H9 (cell line): ENCODE data around the gene WIF1. TPM values are rescaled to one million over a fixed set of nuclear protein-coding genes. Genes with fewer than 3 reads are reported as not detected.

Experiments
- DNase-seq: peaks from one replicate; pipeline ENCODE4 v3.0.0-alpha.2; 2017
- H2AFZ ChIP-seq: one replicate; pipeline ENCODE4 v1.6.1; 2013; ENCODE audit warnings: mild to moderate bottlenecking, low read length, control low read depth, moderate library complexity
- H2AK5ac ChIP-seq: 2 replicates; pipeline ENCODE4 v1.6.1; 2013; ENCODE audit warnings: low read length, control low read depth, mixed read lengths; ENCODE audit not compliant: insufficient read length
- H2BK120ac ChIP-seq: one replicate; pipeline ENCODE4 v1.6.1; 2013; ENCODE audit warnings: low read depth, mild to moderate bottlenecking, low read length, control low read depth, inconsistent platforms; ENCODE audit not compliant: poor library complexity, severe bottlenecking
- H2BK12ac ChIP-seq: 2 replicates; pipeline ENCODE4 v1.6.1; 2013; ENCODE audit warnings: low read length, control low read depth, mixed read lengths, low read depth; ENCODE audit not compliant: insufficient read length
- H2BK15ac ChIP-seq: 2 replicates; pipeline ENCODE4 v1.6.1; 2013; ENCODE audit warnings: low read depth, low read length, control low read depth
- H2BK20ac ChIP-seq: one replicate; pipeline ENCODE4 v1.6.1; 2013; ENCODE audit warnings: low read depth, mild to moderate bottlenecking, low read length, control low read depth, inconsistent platforms; ENCODE audit not compliant: poor library complexity, severe bottlenecking
- H2BK5ac ChIP-seq: 2 replicates; pipeline ENCODE4 v1.6.1; 2013; ENCODE audit warnings: low read length, control low read depth, mixed read lengths; ENCODE audit not compliant: insufficient read length
- H3K14ac ChIP-seq: 2 replicates; pipeline ENCODE4 v1.6.1; 2013; ENCODE audit warnings: low read length, control low read depth; ENCODE audit not compliant: insufficient read depth
- H3K18ac ChIP-seq: 2 replicates; pipeline ENCODE4 v1.6.1; 2013; ENCODE audit warnings: low read depth, mild to moderate bottlenecking, mixed read lengths, low read length, control low read depth; ENCODE audit not compliant: insufficient read length
- H3K23ac ChIP-seq: 2 replicates; pipeline ENCODE4 v1.6.1; 2013; ENCODE audit warnings: low read length, control low read depth, mixed read lengths, low read depth; ENCODE audit not compliant: insufficient read length
- H3K23me2 ChIP-seq: 2 replicates; pipeline ENCODE4 v1.6.1; 2013; ENCODE audit warnings: low read depth, mild to moderate bottlenecking, mixed read lengths, low read length, control low read depth; ENCODE audit not compliant: insufficient read length, poor library complexity, severe bottlenecking
- H3K27ac ChIP-seq: 2 replicates; pipeline ENCODE4 v1.5.1; 2013; ENCODE audit warnings: low read length, control low read depth, mixed read lengths, low read depth; ENCODE audit not compliant: insufficient read length
- H3K27me3 ChIP-seq: 2 replicates; pipeline ENCODE4 v1.6.1; 2013; ENCODE audit warnings: low read length, control low read depth, inconsistent platforms; ENCODE audit not compliant: insufficient read depth
- H3K4ac ChIP-seq: 2 replicates; pipeline ENCODE4 v1.6.1; 2013; ENCODE audit warnings: low read depth, mild to moderate bottlenecking, control low read depth, inconsistent platforms, low read length, moderate library complexity
- H3K4me1 ChIP-seq: 2 replicates; pipeline ENCODE4 v1.6.1; 2013; ENCODE audit warnings: low read length, control low read depth, inconsistent platforms; ENCODE audit not compliant: insufficient read depth
- H3K4me2 ChIP-seq: 2 replicates; pipeline ENCODE4 v1.6.1; 2013; ENCODE audit warnings: low read length, control low read depth, mixed read lengths; ENCODE audit not compliant: insufficient read length, insufficient read depth
- H3K56ac ChIP-seq: 2 replicates; pipeline ENCODE4 v1.6.1; 2013; ENCODE audit warnings: low read depth, mild to moderate bottlenecking, mixed read lengths, low read length, control low read depth; ENCODE audit not compliant: insufficient read length
- H3K79me1 ChIP-seq: 2 replicates; pipeline ENCODE4 v1.6.1; 2013; ENCODE audit warnings: low read depth, mild to moderate bottlenecking, moderate library complexity, low read length, control low read depth, inconsistent platforms; ENCODE audit not compliant: insufficient read depth, poor library complexity, severe bottlenecking
- H3K79me2 ChIP-seq: 2 replicates; pipeline ENCODE4 v1.6.1; 2013; ENCODE audit warnings: low read length, control low read depth, inconsistent platforms; ENCODE audit not compliant: insufficient read depth
- H3K9ac ChIP-seq: 2 replicates; pipeline ENCODE4 v1.6.1; 2013; ENCODE audit warnings: low read length, control low read depth, mixed read lengths; ENCODE audit not compliant: insufficient read length; ENCODE audit errors: extremely low read depth
- H3K9me3 ChIP-seq: one replicate; pipeline ENCODE4 v1.6.1; 2013; ENCODE audit warnings: low read depth, low read length, inconsistent platforms; ENCODE audit not compliant: control insufficient read depth
- H3T11ph ChIP-seq: one replicate; pipeline ENCODE4 v1.6.1; 2013; ENCODE audit warnings: mild to moderate bottlenecking, low read length, control low read depth, inconsistent platforms
- H4K20me1 ChIP-seq: one replicate; pipeline ENCODE4 v1.6.1; 2013; ENCODE audit not compliant: control insufficient read depth, insufficient read length, insufficient read depth
- H4K5ac ChIP-seq: 2 replicates; pipeline ENCODE4 v1.6.1; 2013; ENCODE audit warnings: low read depth, mild to moderate bottlenecking, mixed read lengths, low read length, control low read depth; ENCODE audit not compliant: insufficient read length
- H4K8ac ChIP-seq: replicated peaks from 2 replicates; pipeline ENCODE4 v1.6.1; 2013; ENCODE audit warnings: low read length, control low read depth, mixed read lengths, low read depth; ENCODE audit not compliant: insufficient read length
- H4K91ac ChIP-seq: 2 replicates; pipeline ENCODE4 v1.6.1; 2013; ENCODE audit warnings: low read depth, mild to moderate bottlenecking, moderate library complexity, mixed read lengths, low read length, control low read depth; ENCODE audit not compliant: insufficient read length
- H3K27ac Mint-ChIP-seq, 3 experiments: 2 replicates in 2 of 3; 3 replicates in 1 of 3; pipeline ENCODE4 v1.8.0; 2020 to 2021; ENCODE audit warnings: mixed read lengths in 3 of 3, mild to moderate bottlenecking in 1 of 3, moderate library complexity in 1 of 3
- H3K27me3 Mint-ChIP-seq: 2 replicates; pipeline ENCODE4 v1.8.0; 2021; ENCODE audit warnings: low read depth, mild to moderate bottlenecking, moderate library complexity, mixed read lengths
- H3K36me3 Mint-ChIP-seq, 3 experiments: 2 replicates in 2 of 3; 3 replicates in 1 of 3; pipeline ENCODE4 v1.8.0; 2020 to 2021; ENCODE audit warnings: low read depth in 3 of 3, mixed read lengths in 3 of 3; ENCODE audit not compliant: insufficient read depth in 1 of 3
- H3K4me1 Mint-ChIP-seq, 2 experiments: 2 replicates each; pipeline ENCODE4 v1.8.0; 2020; ENCODE audit warnings: mixed read lengths in 2 of 2
- H3K4me3 Mint-ChIP-seq, 2 experiments: 2 replicates in 1 of 2; 3 replicates in 1 of 2; pipeline ENCODE4 v1.8.0; 2020 to 2021; ENCODE audit warnings: mild to moderate bottlenecking in 2 of 2, mixed read lengths in 2 of 2, moderate library complexity in 1 of 2
- H3K9me3 Mint-ChIP-seq, 2 experiments: 2 replicates in 1 of 2; 3 replicates in 1 of 2; pipeline ENCODE4 v1.8.0; 2020; ENCODE audit warnings: mild to moderate bottlenecking in 2 of 2, mixed read lengths in 2 of 2, moderate library complexity in 1 of 2
- total RNA-seq: library from RNA; stranded (reverse); gene quantifications from 2 replicates; pipeline ENCODE4 v1.2.1, GENCODE V29; 2021
- TF ChIP-seq, protein P1 (sequence below): fragments of 200-600 bp; sonication (generic); conservative IDR thresholded peaks from 3 replicates; pipeline ENCODE4 v1.8.0; 2021; ENCODE audit warnings: antibody characterized with exemption, mild to moderate bottlenecking

WIF1 gene
- total RNA-seq, 1 experiment from 2014 or later = 0.98 TPM

DNA sequence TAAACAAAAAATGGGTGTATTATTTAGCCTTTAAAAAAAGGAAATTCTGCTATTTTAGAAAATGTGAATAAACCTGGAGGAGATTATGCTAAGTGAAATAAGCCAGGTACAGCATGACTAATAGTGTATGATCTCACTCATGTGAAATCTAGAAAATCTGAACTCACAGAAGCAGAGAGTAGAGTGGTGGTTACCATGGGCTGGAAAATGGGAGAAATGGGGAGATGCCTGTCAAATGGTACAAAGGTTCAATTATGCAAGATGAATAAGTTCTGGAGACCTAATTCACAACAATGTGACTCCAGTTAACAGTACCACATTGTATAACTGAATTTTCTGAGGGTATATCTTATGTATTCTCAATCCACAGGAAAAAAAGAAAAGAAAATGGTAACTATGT, 30.9 kb upstream of the WIF1 start:
- no peak overlapping the region for H3T11ph ChIP-seq
- no peaks in the 10 kb centered on the region for H3K9me3 ChIP-seq
- H3K4me2 ChIP-seq = no peak overlapping the region
- H3K56ac ChIP-seq = no peak overlapping the region
- H3K27me3 Mint-ChIP-seq = peaks cover 10% of the 10 kb centered on the region; the same call in 1 of the 2 replicates
- H3K23ac ChIP-seq = no peak overlapping the region
- TF ChIP-seq, protein P1, sequence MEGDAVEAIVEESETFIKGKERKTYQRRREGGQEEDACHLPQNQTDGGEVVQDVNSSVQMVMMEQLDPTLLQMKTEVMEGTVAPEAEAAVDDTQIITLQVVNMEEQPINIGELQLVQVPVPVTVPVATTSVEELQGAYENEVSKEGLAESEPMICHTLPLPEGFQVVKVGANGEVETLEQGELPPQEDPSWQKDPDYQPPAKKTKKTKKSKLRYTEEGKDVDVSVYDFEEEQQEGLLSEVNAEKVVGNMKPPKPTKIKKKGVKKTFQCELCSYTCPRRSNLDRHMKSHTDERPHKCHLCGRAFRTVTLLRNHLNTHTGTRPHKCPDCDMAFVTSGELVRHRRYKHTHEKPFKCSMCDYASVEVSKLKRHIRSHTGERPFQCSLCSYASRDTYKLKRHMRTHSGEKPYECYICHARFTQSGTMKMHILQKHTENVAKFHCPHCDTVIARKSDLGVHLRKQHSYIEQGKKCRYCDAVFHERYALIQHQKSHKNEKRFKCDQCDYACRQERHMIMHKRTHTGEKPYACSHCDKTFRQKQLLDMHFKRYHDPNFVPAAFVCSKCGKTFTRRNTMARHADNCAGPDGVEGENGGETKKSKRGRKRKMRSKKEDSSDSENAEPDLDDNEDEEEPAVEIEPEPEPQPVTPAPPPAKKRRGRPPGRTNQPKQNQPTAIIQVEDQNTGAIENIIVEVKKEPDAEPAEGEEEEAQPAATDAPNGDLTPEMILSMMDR = no peak
- no peak overlapping the region for H4K91ac ChIP-seq
- H3K27ac ChIP-seq = no peak overlapping the region
- H4K20me1 ChIP-seq = no peaks in the 10 kb centered on the region
- no peak overlapping the region for H4K5ac ChIP-seq
- H2BK12ac ChIP-seq = no peak overlapping the region
- no peak for DNase-seq
- H2BK120ac ChIP-seq = no peak overlapping the region
- no peak overlapping the region for H3K9ac ChIP-seq
- no peak overlapping the region for H2BK20ac ChIP-seq
- H2BK15ac ChIP-seq = no peak overlapping the region
- H3K79me2 ChIP-seq = no peaks in the 10 kb centered on the region
- no peaks in the 10 kb centered on the region for H3K79me1 ChIP-seq
- H2AFZ ChIP-seq = no peak overlapping the region
- H2AK5ac ChIP-seq = no peak overlapping the region
- H4K8ac ChIP-seq = no peak overlapping the region
- no peak overlapping the region for H2BK5ac ChIP-seq
- H3K23me2 ChIP-seq = no peaks in the 10 kb centered on the region
- H3K27me3 ChIP-seq = no peaks in the 10 kb centered on the region
- H3K4me3 Mint-ChIP-seq = no peak overlapping the region
- no peak overlapping the region for H3K14ac ChIP-seq
- H3K27ac Mint-ChIP-seq = no peak overlapping the region
- no peak overlapping the region for H3K4ac ChIP-seq
- no peak overlapping the region for H3K18ac ChIP-seq
- no peaks in the 10 kb centered on the region; the same call in 1 of the 2 replicates for H3K4me1 ChIP-seq
- peaks cover 3 to 6% of the 10 kb centered on the region in 2 experiments; a peak in 3 of 4 replicates for H3K4me1 Mint-ChIP-seq
- no peaks in the 10 kb centered on the region for H3K9me3 Mint-ChIP-seq
- no peaks in the 10 kb centered on the region for H3K36me3 Mint-ChIP-seq
